BJ (cell line): ENCODE data around the gene S100A7. TPM values are rescaled to one million over a fixed set of nuclear protein-coding genes. Genes with fewer than 3 reads are reported as not detected.
"Not testable (repeated sequence)": the region's sequence is repeated elsewhere in the genome, so short reads cannot be mapped to it uniquely, and the experiment has no call there.

Experiments
- CTCF ChIA-PET: fragments of 350-600 bp; formaldehyde crosslinking; extraction: SDS; loops from one replicate; lab custom pipeline; 2021; ENCODE audit warnings: antibody characterized with exemption, inconsistent platforms; lab: Yijun Ruan, JAX
- POLR2A ChIA-PET: fragments of 300-600 bp; sonication (Branson Sonifier 250); formaldehyde crosslinking; extraction: SDS; loops from one replicate; lab custom pipeline; 2021; ENCODE audit warnings: antibody characterized with exemption; lab: Charles Lee
- DNase-seq: peaks from one replicate; pipeline ENCODE4 v3.0.0-alpha.2; 2011; ENCODE audit warnings: low read depth
- H3K27me3 ChIP-seq: 2 replicates; pipeline ENCODE4 v1.6.0; 2011; ENCODE audit warnings: low read length; ENCODE audit not compliant: control insufficient read depth, insufficient read depth
- H3K36me3 ChIP-seq: 2 replicates; pipeline ENCODE4 v1.5.1; 2011; ENCODE audit warnings: low read length; ENCODE audit not compliant: control insufficient read depth, insufficient read depth
- H3K4me3 ChIP-seq: 2 replicates; pipeline ENCODE4 v1.5.1; 2011; ENCODE audit warnings: low read depth, mild to moderate bottlenecking, control low read depth, low read length
- CTCF ChIP-seq: IDR thresholded peaks from 2 replicates; pipeline ENCODE4 v1.5.1; 2011; ENCODE audit warnings: low read depth, mild to moderate bottlenecking, control low read depth, inconsistent platforms, low read length, moderate library complexity; ENCODE audit not compliant: insufficient read depth
- polyA plus RNA-seq: library from polyadenylated mRNA; depleted of rRNA; stranded (reverse); fragments of >200 nt; gene quantifications from 2 replicates; pipeline ENCODE4 v1.2.3, GENCODE V29; 2011

Gene S100A7
- polyA plus RNA-seq, 1 experiment, result not detected

GRCh38 chr1:153428073-153428638 is 32.3 kb downstream of the S100A7 start:
- H3K4me3 ChIP-seq, result no peak overlapping the region
- DNase-seq, result no peak
- H3K27me3 ChIP-seq, result no peaks in the 10 kb centered on the region
- no peak for TF ChIP-seq CTCF
- ChIA-PET POLR2A (no interaction called here), CTCF (interaction anchor here (0.9 to 1.0 kb wide), 2 partner anchors 10 to 66 kb away, joined by 3 read pairs; no protein-coding TSS in a partner anchor)
- H3K36me3 ChIP-seq, result no peaks in the 10 kb centered on the region

GRCh38 chr1:153426809-153427208 is 33.6 kb downstream of the S100A7 start:
- ChIA-PET POLR2A (no interaction called here), CTCF (interaction anchor here (0.7 kb wide), 1 partner anchor 8 kb away, joined by 3 read pairs; no protein-coding TSS in a partner anchor)
- H3K4me3 ChIP-seq, result no peak overlapping the region
- no peaks in the 10 kb centered on the region for H3K27me3 ChIP-seq
- no peak for DNase-seq
- no peak for TF ChIP-seq CTCF
- no peaks in the 10 kb centered on the region for H3K36me3 ChIP-seq

GRCh38 chr1:153422450-153423068 is 37.9 kb downstream of the S100A7 start:
- H3K36me3 ChIP-seq, result no peaks in the 10 kb centered on the region
- H3K4me3 ChIP-seq, result no peak overlapping the region
- DNase-seq, result no peak
- ChIA-PET POLR2A (no interaction called here), CTCF (no interaction called here)
- no peaks in the 10 kb centered on the region for H3K27me3 ChIP-seq
- TF ChIP-seq CTCF, result no peak

GRCh38 chr1:153420306-153420705 is 40.1 kb downstream of the S100A7 start:
- DNase-seq, result no peak
- ChIA-PET POLR2A (no interaction called here), CTCF (interaction anchor here (0.6 kb wide), 1 partner anchor 666 kb away, joined by 3 read pairs; no protein-coding TSS in a partner anchor)
- Histone ChIP-seq H3K27me3 (no peaks in the 10 kb centered on the region), H3K4me3 (no peak overlapping the region), H3K36me3 (no peaks in the 10 kb centered on the region)
- no peak for TF ChIP-seq CTCF

GRCh38 chr1:153419436-153419793 is 41.0 kb downstream of the S100A7 start:
- H3K27me3 ChIP-seq, DNase-seq, H3K4me3 ChIP-seq, H3K36me3 ChIP-seq, POLR2A ChIA-PET, CTCF ChIA-PET: not testable (repeated sequence)

- DNase-seq, H3K36me3 ChIP-seq, H3K4me3 ChIP-seq, POLR2A ChIA-PET, H3K27me3 ChIP-seq, CTCF ChIA-PET: not testable (repeated sequence)
Measured at GRCh38 chr1:153418758-153419435, 41.6 kb downstream of the S100A7 start.
